Measurements from ENCODE around the gene PLCB2. TPM values are rescaled to one million over a fixed set of nuclear protein-coding genes. Genes with fewer than 3 reads are reported as not detected.

Gene PLCB2
- total RNA-seq, 1 donor from 2014 or later, result under 0.01 TPM

GRCh38 chr15:40249477-40250303, 58.0 kb downstream of the PLCB2 start:
- DNase-seq, result peak; percentile 17

GRCh38 chr15:40248006-40248783, 59.5 kb downstream of the PLCB2 start:
- DNase-seq, result no peak

- no peak for DNase-seq
Observed at GRCh38 chr15:40247406-40247971, 60.2 kb downstream of the PLCB2 start.

- no peak for DNase-seq
Observed at GRCh38 chr15:40246496-40247280, 61.0 kb downstream of the PLCB2 start.

- no peak for DNase-seq
Observed at GRCh38 chr15:40245666-40246450, 61.9 kb downstream of the PLCB2 start.

GRCh38 chr15:40244961-40245523, 62.7 kb downstream of the PLCB2 start:
- DNase-seq, result no peak

- DNase-seq, result no peak
Observed at GRCh38 chr15:40243126-40243810, 64.5 kb downstream of the PLCB2 start.

GRCh38 chr15:40242601-40243000, 65.1 kb downstream of the PLCB2 start:
- DNase-seq, result no peak

- DNase-seq, result no peak
Observed at GRCh38 chr15:40242213-40242599, 65.5 kb downstream of the PLCB2 start.

- no peak for DNase-seq
Observed at GRCh38 chr15:40241269-40242212, 66.2 kb downstream of the PLCB2 start.

GRCh38 chr15:40240619-40241221, 67.0 kb downstream of the PLCB2 start:
- no peak for DNase-seq

GRCh38 chr15:40239693-40240618, 67.8 kb downstream of the PLCB2 start:
- DNase-seq, result no peak

GRCh38 chr15:40239404-40239692, 68.4 kb downstream of the PLCB2 start:
- no peak for DNase-seq

GRCh38 chr15:40238532-40239403, 69.0 kb downstream of the PLCB2 start, which contains the start of gene PAK6:
Gene PAK6, plus strand, starts transcription at chr15:40239063. Its CDS starts 25,723 bp downstream, at chr15:40264786.
- DNase-seq, result peak; percentile 42
